ENCODE measurements around the gene CEP57L1. TPM values are rescaled to one million over a fixed set of nuclear protein-coding genes. Genes with fewer than 3 reads are reported as not detected.

The CEP57L1 gene
- total and polyA plus RNA-seq, 2 experiments from 2014 or later, result 17.1 to 20.2 TPM

- ATAC-seq (no peak), DNase-seq (ENCODE audit: low spot score) (no peak)
- H3K36me3 ChIP-seq (ENCODE audit: insufficient read depth), result no peaks in the 10 kb centered on the region
- H3K4me3 Mint-ChIP-seq, result peak overlapping the region; percentile 94
- H3K4me3 ChIP-seq, result peak overlapping the region; percentile 92
- 0 out of 2 replicates have a peak, but pooled peaks cover 3% of the 10 kb centered on the region for H3F3A ChIP-seq (replicated peaks; ENCODE audit: low read depth)
- H3K27ac Mint-ChIP-seq, result no peak overlapping the region
- TF ChIP-seq POLR2AphosphoS5 (IDR thresholded peaks at IDR 0.05; ENCODE audit: low read depth), result no peak
- TF ChIP-seq, protein P1, sequence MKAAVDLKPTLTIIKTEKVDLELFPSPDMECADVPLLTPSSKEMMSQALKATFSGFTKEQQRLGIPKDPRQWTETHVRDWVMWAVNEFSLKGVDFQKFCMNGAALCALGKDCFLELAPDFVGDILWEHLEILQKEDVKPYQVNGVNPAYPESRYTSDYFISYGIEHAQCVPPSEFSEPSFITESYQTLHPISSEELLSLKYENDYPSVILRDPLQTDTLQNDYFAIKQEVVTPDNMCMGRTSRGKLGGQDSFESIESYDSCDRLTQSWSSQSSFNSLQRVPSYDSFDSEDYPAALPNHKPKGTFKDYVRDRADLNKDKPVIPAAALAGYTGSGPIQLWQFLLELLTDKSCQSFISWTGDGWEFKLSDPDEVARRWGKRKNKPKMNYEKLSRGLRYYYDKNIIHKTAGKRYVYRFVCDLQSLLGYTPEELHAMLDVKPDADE (IDR thresholded peaks at IDR 0.05), result no peak
- no peak for TF ChIP-seq EZH2phosphoT487 (IDR thresholded peaks at IDR 0.05; ENCODE audit: unreplicated experiment)
- TF ChIP-seq ZNF331 (CRISPR knock-in tag; IDR thresholded peaks at IDR 0.05; ENCODE audit: low read depth), result no peak
- no peak for TF ChIP-seq EZH2 (IDR thresholded peaks at IDR 0.05; ENCODE audit: low read depth, unreplicated experiment)
- no peak for TF ChIP-seq CTCF (conservative IDR thresholded peaks at IDR 0.05; ENCODE audit: low read depth in 2 of 2)
- TF ChIP-seq NANOG (IDR thresholded peaks at IDR 0.05; ENCODE audit: borderline replicate concordance), result no peak
- TF ChIP-seq JUNB (IDR thresholded peaks at IDR 0.05; ENCODE audit: unreplicated experiment), result no peak
- no peak for TF ChIP-seq STAT1 (IDR thresholded peaks at IDR 0.05; ENCODE audit: unreplicated experiment)
- no peak for TF ChIP-seq REST (IDR thresholded peaks at IDR 0.05; ENCODE audit: unreplicated experiment)
- no peak overlapping the region for H3K27ac ChIP-seq (ENCODE audit: low read depth)
- peaks cover 4% of the 10 kb centered on the region for H3K27me3 Mint-ChIP-seq (ENCODE audit: insufficient read depth, low read depth, poor library complexity)
- no peaks in the 10 kb centered on the region for H3K36me3 Mint-ChIP-seq (ENCODE audit: low read depth)
- H3K4me1 ChIP-seq (ENCODE audit: insufficient read depth), result peaks cover 10% of the 10 kb centered on the region
- H3K9me2 ChIP-seq (ENCODE audit: insufficient read depth), result no peaks in the 10 kb centered on the region
- H3K27me3 ChIP-seq (ENCODE audit: insufficient read depth), result no peaks in the 10 kb centered on the region
- H3K4me2 ChIP-seq, result peak overlapping the region; percentile 91
- H4K20me1 ChIP-seq (replicated peaks; ENCODE audit: insufficient read depth), result no peaks in the 10 kb centered on the region
- peak overlapping the region; percentile 80; the same call in 1 of the 2 replicates for H2AFZ ChIP-seq
- peaks cover 20% of the 10 kb centered on the region for H3K4me1 Mint-ChIP-seq
- peaks cover 16% of the 10 kb centered on the region for H3K79me2 ChIP-seq (replicated peaks; ENCODE audit: insufficient read depth)
- no peaks in the 10 kb centered on the region for H3K9me3 Mint-ChIP-seq
Measured at GRCh38 chr6:109096208-109096607, 901 bp downstream of the CEP57L1 start.

All from GM23338 (cell line).